Measurements from ENCODE around the gene SORCS2.

The SORCS2 gene

DNA sequence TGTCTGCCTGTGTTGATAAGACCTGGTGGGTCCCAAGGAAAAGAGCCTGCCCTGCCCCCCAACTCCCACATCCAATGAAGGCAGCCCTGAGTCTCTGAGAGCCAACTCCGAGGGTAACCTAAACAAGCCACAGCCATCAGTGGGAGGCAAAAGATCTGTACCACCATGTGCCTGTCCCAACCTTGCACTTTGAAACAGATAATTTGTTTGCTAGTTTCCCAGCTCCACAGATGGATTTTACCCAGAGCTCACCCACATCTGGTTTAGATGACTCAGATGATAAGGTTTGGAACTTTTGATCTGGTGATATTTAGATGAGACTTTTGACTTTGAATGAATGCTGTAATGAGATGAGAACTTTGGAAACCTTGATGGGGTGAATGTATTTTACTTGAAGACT, 488.4 kb downstream of the SORCS2 start:
- no peak for DNase-seq

DNA sequence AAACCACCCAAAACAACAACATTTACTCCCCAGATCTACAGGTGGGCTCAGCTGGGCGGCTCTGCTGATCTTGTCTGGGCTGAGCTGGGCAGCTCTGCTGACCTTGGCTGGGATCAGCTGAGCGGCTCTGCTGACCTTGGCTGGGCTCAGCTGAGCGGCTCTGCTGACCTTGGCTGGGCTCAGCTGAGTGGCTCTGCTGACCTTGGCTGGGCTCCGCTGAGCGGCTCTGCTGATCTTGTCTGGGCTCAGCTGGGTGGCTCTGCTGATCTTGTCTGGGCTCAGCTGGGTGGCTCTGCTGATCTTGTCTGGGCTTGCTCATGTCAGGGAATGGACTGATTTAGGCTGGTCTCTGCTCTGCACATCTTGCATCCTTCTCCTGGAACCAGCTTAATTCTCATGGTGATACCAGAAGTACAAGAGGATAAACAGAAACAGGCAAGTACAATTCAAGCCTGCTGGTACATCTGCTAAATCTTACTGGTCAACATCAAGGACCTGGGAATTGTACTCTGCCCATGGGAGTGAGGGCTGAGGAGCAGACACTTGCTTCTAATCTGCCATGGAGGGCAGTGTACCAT, 490.9 kb downstream of the SORCS2 start:
- DNase-seq = no peak

DNA sequence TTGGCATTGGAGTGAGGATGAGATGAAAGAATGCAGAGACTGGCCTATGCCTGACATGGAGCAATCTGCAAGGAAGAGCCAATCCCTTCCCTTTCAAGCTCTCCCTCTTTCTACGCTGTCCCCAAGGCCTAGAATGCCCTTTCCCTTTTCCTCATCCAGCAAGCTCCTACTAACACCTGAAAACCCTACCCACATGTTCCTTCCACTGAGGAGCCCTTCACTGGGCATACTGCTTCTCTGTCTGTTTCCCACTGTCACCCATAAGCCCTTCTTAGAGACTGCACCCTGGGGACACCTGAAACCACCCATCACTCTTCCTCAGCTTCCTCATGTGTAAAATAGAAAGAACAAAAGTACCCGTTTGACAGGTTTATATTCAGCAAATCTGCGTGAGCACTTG, 492.0 kb downstream of the SORCS2 start:
- DNase-seq = no peak

DNA sequence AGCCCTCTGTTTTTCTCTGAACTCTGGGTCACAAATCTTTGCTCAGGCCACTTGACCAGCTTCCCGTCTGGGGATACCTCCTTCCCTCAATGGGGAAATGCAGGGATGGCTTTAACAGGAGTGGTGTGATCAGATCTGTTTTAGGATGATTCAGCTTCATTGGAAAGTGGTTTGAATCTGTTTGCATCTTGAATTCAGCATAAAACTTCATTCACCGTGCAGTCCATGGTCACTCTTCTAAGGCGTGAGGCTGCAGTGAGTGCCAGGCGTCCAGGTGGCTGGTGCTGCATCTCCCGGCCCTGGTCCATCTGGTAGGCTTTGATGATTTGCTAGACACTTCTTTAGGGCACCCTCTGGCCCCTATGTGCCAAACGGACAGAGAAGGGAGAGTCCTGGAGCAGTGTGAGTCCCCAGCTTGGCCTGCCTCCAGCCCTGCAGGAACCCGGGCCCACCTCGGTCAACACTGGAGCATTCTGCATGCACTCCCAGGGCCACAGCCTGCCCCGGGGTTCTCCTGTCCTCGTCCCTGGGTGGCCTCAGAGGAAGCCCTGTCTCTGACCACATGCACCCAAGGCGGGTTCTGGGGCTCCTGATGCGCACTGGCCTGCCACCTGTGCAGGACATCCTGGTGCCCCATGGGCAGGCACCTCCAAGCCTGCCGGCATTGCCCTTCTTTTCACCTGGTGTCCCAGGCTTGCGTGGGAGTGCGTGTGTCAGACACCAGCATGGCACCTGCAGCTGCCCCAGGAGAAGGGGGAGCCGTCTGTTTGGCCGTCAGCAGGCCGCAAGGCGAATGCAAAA, 493.9 kb downstream of the SORCS2 start:
- DNase-seq = no peak

DNA sequence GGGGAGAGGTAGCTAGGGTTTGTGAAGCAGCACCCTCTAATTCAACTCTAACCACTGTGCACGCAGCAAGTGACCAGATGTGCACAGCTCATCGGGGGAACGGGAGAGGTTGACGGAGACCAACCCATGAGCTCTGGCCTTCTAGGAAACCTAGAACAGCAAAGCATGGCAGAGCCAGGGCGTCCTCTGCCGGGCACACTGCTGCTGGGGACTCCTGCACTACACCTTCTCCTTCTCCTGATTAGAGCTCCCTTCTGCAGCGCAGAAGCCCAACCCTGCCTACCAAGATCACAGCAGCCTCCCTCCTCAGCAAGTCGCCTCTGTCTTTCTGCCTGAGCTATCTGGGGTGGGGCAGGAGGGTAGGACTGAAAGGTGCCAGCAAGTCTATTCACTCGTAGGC, 494.7 kb downstream of the SORCS2 start:
- DNase-seq = no peak

DNA sequence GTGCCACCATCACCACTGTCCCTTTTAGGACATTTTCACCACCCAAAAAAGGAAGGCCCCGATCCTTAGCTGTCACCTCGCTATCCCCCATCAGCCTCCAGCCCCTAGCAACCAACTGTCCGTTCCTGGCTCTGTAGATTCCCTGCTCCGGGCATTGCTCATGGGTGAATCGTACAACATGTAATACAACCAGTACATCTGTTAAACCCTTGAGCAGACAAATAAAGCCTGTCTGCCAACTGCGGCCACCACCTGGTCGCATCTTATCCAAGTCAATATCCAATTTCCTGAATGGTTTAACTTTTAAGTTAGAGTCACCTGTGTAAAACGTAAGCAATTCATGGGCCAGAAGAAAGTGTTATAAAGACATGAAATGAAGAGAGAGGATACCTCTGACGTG, 495.5 kb downstream of the SORCS2 start:
- no peak for DNase-seq

DNA sequence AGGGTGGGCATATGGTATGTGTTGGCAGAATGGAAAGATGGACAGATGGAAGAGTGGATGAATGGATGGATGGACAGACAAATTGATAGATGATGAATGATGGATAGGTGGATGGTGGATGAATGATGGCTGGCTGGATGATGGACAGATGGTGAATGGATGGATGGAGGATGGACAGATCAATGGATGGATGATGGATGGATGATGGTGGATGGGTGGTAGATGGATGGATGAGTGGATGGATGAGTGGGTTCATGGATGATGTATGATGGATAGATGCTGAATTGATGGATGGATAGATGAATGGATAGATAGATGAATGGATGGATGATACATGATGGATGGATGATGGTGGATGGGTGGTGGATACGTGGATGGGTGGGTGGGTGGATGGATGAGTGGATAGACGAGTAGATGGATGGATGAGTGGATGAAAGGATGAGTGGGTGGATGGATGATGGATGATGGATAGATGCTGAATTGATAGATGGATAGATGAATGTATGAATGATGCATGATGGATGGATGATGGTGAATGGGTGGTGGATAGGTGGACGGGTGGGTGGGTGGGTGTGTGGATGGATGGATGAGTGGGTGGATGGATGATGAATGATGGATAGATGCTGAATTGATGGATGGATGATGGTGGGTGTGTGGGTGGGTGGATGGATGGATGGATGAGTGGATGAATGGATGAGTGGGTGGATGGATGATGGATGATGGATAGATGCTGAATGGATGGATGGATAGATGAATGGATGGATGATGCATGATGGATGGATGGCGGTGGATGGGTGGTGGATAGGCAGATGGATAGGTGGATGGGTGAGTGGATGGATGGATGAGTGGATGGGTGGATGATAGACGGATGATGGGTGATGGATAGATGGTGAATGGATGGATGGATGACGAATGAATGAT, 497.7 kb downstream of the SORCS2 start:
- DNase-seq = no peak

DNA sequence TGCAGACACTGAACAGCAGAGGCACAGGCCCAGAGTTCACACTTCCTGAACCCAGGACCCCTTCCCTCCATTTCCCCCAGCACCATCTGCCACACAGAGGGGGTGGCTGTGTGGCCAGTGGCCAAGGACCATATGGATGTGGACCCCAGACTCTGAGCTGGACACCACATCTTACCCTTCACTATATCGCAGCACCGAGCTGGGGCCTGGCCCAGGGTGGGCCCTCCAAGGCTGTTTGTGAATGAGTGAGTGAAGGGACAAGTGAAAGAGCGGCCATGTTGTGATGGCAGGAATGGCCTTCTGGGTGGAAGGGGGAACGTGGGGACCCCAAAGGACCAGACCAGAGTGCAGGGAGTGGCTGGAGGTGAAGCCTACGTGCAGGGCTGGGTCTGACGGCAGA, 498.7 kb downstream of the SORCS2 start:
- DNase-seq = no peak

DNA sequence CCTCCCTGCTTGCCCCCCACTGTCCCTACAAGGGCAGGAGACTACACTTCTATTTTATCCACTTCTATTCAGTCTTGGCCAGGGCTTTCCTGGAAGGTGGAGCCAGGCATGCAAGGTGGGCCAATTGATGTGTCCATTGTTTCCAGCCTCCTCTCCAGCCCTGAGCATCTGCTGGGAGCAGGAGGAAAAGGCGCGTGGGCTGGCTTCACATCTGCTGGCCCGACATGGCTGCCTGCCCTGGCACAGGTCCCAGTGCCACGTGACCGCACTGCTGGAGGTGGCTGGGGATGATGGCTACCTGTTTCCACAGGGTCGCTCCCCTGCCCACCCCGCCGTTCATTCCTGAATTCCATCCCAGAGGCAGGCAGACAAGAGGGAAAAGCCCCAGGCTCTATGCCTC, 499.6 kb downstream of the SORCS2 start:
- no peak for DNase-seq

DNA sequence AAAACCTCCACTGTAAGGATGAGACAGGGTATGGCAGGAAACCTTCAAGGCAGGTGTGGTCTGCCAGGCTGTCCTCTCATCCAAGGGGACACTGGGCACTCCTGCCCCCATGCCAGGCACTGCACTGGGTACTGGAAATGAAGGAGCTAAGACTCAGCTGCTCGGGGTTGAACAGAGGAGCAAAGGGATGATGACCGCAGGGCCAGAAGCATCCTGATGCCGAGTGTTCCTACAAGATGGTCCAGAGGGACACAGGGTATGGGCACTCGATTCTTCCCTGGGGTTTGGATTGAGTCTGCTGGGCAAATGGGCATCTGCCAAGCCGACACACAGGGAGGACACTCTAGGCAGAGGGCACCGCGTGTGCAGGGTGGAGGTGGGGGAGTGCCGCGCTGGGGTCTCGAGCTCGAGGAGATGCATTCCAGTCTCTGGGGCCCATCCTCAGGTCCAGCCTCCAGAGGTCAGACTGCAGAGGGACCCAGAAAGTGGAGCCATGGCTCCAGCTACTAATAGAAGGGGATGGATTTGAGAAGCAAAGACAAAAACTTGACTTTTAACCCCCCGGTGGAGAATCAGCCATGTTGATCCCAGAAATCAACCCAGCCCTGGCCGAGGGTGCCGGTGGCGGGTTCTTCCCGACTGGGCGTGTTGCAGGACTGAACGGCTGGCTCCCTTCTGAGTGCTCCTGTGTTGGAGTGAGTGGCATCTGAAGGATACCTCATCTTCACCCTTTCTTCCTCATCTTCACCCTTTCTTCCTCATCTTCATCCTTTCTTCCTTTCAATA, 500.3 kb downstream of the SORCS2 start:
- no peak for DNase-seq

DNA sequence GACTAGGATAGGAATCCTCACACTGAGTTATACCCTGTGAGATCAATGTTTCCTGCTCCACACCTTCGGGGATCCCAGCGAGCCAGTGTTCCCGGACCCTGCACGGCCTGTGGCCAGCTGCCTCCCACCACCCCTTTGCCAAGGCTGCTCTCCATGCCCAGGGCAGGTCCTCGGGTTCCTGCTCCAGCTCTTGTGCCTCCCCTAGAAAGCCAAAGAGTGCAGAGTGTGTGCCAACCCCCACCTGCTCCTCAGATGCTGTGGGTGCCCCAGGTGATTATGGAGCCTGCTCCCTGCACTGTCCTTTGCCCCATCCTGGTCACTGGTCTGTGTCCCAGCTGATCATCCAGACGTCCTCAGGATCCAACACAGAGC, 500.9 kb downstream of the SORCS2 start:
- no peak for DNase-seq

DNA sequence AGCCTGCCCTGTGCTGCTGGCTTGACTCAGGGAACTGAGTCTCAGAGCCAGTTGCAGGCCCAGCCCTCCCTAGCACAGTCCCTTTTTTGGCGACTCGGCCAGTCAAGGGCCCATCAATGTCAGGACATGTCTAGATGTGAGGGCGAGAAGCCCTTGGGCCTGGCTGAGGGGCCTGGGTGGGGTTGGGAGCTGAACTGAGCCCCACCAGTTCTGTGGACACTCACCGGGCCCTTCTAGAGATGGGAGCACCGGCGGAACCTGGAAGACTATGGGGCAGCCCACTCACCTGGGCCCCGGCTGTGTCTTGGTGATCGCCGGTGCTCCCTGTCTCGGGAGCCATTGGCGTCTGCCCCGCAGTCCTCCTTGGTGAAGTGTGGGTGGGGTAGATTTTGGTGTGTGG, 501.4 kb downstream of the SORCS2 start:
- DNase-seq = no peak

DNA sequence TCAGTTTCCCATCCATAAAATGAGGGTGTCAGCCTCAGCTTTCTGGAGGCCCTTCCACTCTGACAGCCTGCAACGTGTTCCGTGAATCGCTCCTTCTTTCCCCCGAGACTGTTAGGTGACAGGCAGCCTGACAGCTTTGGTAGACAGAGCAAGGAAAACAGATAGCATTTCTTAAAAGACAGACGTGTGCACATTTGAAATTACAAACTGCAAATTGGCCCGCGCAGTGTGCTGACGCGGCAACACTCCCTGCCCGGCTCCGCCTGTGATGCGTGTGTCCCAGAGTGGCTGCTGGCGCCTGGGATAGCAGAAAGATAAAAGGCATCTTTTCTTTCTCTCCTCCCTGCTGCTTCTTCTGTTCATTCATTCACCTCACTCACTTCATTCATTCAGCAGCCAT, 502.0 kb downstream of the SORCS2 start:
- no peak for DNase-seq

DNA sequence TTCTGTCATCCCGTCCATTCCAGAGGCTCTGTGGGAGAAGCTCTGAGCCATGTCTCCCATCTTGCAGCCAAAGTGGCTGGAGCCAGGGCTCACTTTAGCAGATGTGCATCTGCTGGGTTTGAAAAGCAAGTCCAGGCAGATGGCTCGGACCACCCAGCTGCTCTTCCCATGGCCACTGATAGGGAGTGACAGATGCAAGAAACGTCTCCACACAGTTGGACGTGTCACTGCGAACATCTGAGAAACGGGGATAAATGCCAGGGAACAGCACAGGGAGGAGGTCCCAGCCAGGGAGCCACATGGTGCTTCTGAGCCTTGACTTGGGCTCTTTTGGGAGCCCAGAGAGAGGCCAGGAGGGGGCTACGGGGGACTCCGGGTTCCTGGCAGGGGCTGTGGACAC, 505.0 kb downstream of the SORCS2 start:
- no peak for DNase-seq

DNA sequence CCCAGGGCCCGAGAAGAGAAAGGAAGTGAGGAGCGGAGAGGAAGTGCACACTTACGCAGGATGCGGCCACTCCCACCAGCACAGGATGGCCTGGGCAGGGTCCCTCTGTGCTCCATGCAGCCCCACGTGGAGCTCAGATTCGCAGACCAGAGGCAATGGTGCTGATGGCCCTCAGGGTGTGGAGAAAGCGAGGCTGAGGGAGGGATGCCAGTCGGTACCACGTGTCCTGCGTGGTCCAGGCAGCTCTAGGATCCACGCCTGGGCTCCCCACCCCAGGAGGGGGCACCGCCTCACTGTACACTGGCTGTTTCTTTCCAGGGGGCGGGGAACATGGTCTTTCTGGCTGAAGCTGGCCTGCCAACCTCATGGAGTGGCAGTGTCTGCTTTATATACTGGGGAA, 505.5 kb downstream of the SORCS2 start:
- no peak for DNase-seq

DNA sequence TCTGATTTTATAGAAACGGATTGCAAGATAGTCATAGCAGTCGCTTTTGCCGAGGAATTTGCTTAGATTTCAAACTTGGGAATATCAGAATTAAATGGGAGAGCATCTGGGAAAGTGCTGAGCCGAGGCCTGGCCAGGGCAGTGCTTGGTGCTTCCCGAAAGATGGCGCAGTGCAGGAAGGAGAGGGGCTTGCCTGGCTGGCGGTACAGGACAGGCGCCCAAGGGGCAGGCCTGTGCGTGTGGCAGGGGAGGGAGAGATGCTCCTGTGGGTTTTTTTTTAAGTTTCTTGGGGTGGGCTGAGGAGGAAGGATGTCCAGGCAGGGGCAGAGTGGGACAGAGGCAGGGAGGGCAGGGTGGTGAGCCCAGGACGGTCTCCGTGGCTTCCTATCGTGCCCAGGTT, 506.2 kb downstream of the SORCS2 start:
- no peak for DNase-seq

DNA sequence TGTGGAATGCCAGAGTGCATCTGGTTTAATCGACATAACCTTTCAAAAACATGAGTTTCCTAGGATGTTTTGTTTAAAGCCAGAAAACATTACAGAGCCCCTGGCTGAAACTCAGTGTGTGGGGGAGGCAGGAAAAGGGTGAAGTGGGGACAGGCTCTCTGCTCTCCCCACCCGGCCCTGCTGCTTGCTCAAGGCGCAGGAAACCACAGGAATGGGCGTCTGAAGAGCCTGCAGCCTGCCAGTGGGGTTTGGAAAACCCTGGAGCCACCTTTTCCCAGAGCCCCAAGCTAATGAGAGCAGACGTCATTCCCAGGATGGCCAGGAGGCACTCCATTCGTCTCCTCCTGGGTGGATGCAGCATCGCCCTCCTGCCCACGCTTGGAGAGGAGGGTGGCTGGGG, 506.7 kb downstream of the SORCS2 start:
- DNase-seq = no peak

DNA sequence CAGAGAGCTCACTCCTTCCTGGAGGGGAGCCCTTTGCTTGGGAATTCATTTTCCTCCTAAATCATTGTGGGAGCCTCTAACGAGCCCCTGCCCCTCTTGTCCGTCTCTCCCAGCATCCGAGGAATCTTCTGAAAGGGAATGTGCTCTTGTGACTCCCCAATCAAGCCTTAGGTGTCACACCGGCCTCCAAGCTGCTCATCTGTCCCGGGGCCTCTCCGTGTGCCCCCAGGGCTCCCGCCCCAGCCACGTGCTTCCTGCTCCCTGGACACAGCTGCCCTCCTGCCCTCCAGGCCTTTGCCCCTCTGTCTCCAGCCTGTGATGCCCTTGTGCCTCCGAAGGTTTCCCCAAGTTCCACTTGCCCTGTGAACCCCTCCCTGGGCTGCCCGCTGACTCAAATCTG, 507.5 kb downstream of the SORCS2 start:
- DNase-seq = no peak

DNA sequence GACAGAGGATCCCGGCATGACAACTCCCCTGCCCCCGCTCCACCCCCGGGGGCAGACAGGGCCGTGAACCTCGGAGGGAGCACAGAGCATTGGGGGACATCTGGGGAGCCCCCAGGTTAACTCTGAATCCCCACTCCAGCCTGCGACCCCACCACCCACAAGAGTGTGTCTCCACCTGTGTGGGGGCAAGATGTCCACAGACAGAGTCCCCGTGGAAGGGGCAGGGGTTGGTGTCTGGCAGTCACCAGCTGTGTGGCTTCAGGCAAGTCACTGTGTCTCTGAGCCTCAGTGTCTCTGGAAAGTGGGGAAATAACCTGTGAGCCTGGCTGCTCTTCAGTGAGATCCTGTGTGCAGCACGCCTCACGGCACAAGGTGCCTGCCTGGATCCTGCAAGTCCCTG, 508.3 kb downstream of the SORCS2 start:
- no peak for DNase-seq

DNA sequence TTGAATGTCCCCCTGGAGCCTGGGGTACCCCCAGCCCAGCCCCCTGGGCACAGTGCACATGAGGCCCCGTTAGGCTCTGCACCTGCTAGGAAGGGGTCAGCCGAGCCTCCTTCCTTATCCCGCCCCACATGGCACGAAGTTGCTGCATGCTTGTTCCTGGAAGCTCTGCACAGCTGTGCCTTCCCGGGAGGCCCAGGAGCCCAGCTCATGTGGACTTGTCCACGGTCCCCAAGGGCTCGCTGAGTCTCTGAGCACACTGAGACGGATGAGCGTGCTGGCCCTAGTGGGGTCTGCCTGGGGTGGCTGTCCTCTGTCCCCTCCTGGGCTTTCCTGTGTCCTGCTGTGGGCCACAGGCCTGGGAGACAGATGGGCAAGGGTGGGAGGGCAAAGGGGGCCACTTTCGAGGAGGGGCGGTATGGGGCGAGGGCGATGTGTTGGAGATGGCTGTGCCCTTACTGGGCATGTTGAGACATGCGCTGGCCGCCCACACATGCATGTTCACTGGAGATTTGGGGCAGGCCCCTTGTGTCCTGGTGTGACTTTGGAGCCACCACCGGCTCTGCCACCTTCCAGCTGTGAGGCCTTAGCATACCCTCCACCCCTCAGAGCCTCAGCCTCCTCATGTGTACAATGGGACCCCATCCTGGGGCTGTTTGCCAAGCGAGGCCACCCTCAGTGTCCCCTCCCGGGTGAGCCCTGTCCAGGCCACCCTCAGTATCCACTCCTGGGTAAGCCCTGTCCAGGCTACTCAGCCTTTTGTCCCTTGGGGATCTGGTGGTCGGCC, 509.7 kb downstream of the SORCS2 start:
- DNase-seq = no peak

DNA sequence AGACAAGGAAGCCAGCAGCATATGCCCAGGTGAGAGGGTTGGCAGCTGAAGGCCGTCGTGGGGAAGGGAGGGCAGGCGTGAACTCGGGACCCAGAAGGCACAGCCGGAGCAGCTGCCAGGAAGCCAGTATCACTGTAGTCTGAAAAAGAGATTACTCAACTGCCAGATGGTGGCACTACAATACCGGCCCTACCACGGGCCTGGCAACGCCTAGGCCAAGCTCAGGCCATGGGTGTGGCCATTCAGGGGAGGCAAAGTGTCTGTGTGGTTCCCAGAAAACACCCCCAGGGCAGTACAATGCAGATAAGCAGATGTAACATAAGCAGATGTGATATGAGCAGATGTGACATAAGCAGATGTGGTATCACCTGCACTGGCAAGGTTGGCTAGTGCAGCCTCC, 511.4 kb downstream of the SORCS2 start:
- DNase-seq = no peak

DNA sequence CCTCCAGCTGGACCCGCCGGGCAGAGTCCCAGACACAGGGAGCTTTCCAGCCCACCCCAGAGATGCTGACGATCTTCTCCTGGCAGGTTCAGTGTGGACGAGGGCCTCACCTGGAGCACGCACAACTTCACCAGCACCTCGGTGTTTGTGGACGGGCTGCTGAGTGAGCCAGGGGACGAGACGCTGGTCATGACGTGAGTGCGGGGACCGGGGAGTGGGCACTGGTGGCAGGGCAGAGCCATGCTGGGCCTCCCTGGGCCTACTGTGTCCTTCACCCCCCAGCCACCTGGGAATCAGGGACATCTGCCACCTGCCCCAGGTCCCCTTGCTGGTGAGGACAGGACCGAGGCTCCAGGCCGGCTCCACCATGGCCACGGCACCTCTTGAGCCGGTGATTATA, 511.8 kb downstream of the SORCS2 start:
- DNase-seq = no peak

All from effector CD4-positive, alpha-beta T cell (primary cell).